ENCODE measurements around the gene MRPS34.

The MRPS34 gene

GRCh38 chr16:1770328-1771187 is 2.4 kb downstream of the MRPS34 start (continued):
- no peak for TF ChIP-seq ZNF274 (IDR thresholded peaks at IDR 0.05; ENCODE audit: low read length)
- TF ChIP-seq ZNF274 (tag by site-specific recombination; IDR thresholded peaks at IDR 0.05; ENCODE audit: borderline replicate concordance) = no peak
- TF ChIP-seq ZSCAN23 (tag by site-specific recombination; IDR thresholded peaks at IDR 0.05) = no peak
- no peak for TF ChIP-seq ZNF514 (tag by site-specific recombination; IDR thresholded peaks at IDR 0.05)
- TF ChIP-seq ZNF174 (tag by site-specific recombination; IDR thresholded peaks at IDR 0.05) = no peak
- TF ChIP-seq ZNF449 (tag by site-specific recombination; IDR thresholded peaks at IDR 0.05) = peak; percentile 79; the same call in 1 of the 2 replicates
- TF ChIP-seq ZNF114 (tag by site-specific recombination; IDR thresholded peaks at IDR 0.05) = no peak
- TF ChIP-seq KLF9 (tag by site-specific recombination; IDR thresholded peaks at IDR 0.05; ENCODE audit: low read depth) = peak; percentile 71
- TF ChIP-seq GLIS1 (tag by site-specific recombination; IDR thresholded peaks at IDR 0.05) = peak; percentile 3; the same call in 1 of the 2 replicates
- TF ChIP-seq ZBTB20 (tag by site-specific recombination; IDR thresholded peaks at IDR 0.05) = peak; percentile 87
- TF ChIP-seq SCRT2 (tag by site-specific recombination; IDR thresholded peaks at IDR 0.05) = peak; percentile 80
- peak; percentile 96 for TF ChIP-seq ZBTB26 (tag by site-specific recombination; optimal IDR thresholded peaks at IDR 0.05)
- no peak for TF ChIP-seq ATF2 (tag by site-specific recombination; IDR thresholded peaks at IDR 0.05; ENCODE audit: low read depth)
- TF ChIP-seq KLF7 (tag by site-specific recombination; IDR thresholded peaks at IDR 0.05; ENCODE audit: borderline replicate concordance) = peak; percentile 46; the same call in 1 of the 2 replicates
- peak; percentile 46; the same call in 1 of the 2 replicates for TF ChIP-seq ZNF837 (tag by site-specific recombination; IDR thresholded peaks at IDR 0.05)
- peak; percentile 61 for TF ChIP-seq ZNF600 (tag by site-specific recombination; IDR thresholded peaks at IDR 0.05)
- TF ChIP-seq ZNF677 (tag by site-specific recombination; IDR thresholded peaks at IDR 0.05) = no peak
- TF ChIP-seq ZNF701 (tag by site-specific recombination; IDR thresholded peaks at IDR 0.05) = no peak
- TF ChIP-seq SP3 (tag by site-specific recombination; IDR thresholded peaks at IDR 0.05) = peak; percentile 86
- TF ChIP-seq HIC1 (tag by site-specific recombination; IDR thresholded peaks at IDR 0.05) = no peak; the same call in 1 of the 2 replicates
- no peak for TF ChIP-seq ZNF707 (tag by site-specific recombination; IDR thresholded peaks at IDR 0.05)
- TF ChIP-seq KLF17 (tag by site-specific recombination; IDR thresholded peaks at IDR 0.05) = peak; percentile 69; the same call in 1 of the 2 replicates
- TF ChIP-seq GLIS2 (tag by site-specific recombination; IDR thresholded peaks at IDR 0.05) = peak; percentile 15
- no peak for TF ChIP-seq AEBP2 (tag by site-specific recombination; IDR thresholded peaks at IDR 0.05; ENCODE audit: borderline replicate concordance)
- TF ChIP-seq ZFP37 (tag by site-specific recombination; IDR thresholded peaks at IDR 0.05) = peak; percentile 80
- TF ChIP-seq ZBTB1 (tag by site-specific recombination; IDR thresholded peaks at IDR 0.05) = 0 out of 2 replicates have a peak, but pooled peaks have one; percentile 26
- TF ChIP-seq ZNF239 (tag by site-specific recombination; IDR thresholded peaks at IDR 0.05) = no peak; the same call in 1 of the 2 replicates
- TF ChIP-seq ZNF513 (tag by site-specific recombination; IDR thresholded peaks at IDR 0.05) = no peak
